HG02623 (cell line): ENCODE results near the gene PCMTD2.
"Not testable (repeated sequence)": the region's sequence is repeated elsewhere in the genome, so short reads cannot be mapped to it uniquely, and the experiment has no call there.

Experiments used
- ATAC-seq: cut with Tn5 transposase; IDR thresholded peaks from one replicate; pipeline ENCODE4 v1.9.1; 2021; ENCODE audit warnings: moderate library complexity; ENCODE audit not compliant: unreplicated experiment

The PCMTD2 gene

DNA sequence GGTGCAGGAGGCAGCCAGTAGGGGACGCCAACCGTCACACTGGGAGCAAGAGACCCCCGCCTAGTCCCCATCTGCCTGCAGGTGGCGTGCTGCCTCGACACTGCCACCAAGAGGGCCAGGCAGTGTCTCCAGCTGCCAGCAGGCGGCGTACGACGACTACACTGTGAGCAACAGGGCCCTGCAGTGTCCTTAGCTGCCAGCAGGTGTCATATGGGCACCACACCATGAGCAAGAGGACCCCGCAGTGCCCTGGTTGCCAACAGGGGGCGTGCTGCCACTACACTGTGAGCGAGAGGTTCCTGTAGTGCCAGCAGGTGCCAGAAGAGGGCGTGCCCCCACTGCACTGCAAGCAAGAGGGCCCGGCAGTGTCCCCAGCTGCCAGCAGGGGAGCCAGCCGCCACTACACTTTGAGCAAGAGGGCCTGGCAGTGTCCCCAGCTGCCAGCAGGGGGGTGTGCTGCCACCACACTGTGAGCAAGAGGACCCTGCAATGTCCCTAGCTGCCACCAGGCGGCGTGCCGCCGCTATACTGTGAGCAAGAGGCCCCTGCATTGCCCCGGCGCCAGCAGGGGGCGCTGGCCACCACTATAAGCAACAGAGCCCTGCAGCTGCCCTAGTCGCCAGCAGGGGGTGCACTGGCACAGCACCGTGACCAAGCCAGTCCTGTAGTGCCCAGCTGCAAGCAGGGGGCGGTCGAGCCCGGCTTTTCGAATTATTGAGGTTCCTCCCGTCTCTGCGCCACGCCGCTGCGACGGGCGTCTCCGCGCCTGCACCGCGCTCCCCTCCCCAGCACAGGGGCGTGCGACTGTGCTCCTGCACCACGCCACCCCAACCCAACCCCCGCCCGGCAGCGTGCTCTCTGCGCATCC, 30.3 kb downstream of the PCMTD2 start:
- ATAC-seq: peak; percentile 90

DNA sequence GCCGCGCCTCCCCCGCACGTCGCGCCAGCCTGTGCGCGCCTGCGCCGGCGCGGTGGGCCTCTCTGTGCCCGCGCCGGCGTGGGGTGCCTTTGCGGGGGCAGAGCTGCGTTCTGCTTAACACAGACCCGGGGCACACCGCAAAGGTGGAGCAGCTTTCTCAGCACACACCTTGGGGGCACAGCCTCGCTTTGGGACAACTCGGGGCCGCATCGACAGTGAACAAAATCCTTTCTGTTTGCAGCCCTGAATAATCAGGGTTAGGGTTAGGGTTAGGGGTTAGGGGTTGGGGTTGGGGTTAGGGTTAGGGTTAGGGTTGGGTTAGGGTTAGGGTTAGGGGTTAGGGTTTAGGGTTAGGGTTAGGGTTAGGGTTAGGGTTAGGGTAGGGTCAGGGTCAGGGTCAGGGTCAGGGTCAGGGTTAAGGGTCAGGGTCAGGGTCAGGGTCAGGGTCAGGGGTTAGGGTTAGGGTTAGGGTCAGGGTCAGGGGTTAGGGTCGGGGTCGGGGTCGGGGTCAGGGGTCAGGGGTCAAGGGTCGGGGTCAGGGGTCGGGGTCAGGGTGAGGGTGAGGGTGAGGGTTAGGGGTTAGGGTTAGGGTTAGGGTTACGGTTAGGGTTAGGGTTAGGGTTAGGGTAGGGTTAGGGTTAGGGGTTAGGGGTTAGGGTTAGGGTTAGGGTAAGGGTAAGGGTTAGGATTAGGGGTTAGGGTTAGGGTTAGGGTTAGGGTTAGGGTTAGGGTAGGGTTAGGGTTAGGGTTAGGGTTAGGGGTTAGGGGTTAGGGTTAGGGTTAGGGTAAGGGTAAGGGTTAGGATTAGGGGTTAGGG, 31.1 kb downstream of the PCMTD2 start:
- ATAC-seq: not testable (repeated sequence)

DNA sequence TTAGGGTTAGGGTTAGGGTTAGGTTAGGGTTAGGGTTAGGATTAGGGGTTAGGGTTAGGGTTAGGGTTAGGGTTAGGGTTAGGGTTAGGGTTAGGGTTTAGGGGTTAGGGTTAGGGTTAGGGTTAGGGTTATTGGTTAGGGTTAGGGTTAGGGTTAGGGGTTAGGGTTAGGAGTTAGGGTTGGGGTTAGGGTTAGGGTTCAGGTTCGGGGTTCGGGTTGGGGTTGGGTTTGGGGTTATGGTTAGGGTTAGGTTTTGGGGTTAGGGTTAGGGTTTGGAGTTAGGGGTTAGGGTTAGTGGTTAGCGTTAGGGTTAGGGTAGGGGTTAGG, 31.7 kb downstream of the PCMTD2 start:
- not testable (repeated sequence) for ATAC-seq

DNA sequence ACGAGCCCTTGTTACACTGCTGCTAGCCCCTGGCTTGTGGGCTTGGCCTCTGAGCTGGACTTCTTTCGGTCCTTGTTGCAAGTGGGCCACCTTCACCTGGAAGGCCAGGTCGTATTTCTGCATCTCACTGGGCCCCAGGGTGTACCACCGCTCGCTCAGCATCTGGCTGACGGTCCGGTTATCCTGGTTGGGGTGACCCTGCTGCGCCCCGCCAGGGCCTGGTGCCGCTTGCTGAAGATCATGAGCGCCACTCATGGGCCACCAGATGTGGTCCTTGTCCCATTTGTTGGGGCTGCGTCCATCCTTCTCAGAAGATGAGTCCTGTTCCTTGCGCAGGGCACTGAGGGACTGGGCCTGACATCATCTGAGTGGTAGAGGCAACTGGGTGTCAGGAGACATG, 36.6 kb downstream of the PCMTD2 start:
- ATAC-seq: not testable (repeated sequence)

DNA sequence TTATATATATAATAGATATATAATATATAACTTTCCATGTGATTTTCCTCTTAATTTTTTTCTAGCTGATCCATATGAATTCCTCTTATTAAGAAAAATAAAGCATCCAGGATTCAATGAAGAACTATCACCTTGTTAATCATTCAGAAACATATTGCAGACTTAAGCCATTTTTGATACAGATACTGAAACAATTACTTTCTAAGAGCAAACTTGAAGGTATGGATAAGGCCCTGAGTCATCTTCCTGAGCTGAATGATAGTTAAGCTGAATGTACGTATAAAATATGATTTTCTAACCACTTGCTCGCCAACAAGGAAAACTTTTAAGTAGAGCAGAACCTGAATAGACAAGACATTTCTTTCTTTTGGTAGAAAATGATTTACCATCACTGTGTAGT, 47.5 kb downstream of the PCMTD2 start:
- ATAC-seq: not testable (repeated sequence)

DNA sequence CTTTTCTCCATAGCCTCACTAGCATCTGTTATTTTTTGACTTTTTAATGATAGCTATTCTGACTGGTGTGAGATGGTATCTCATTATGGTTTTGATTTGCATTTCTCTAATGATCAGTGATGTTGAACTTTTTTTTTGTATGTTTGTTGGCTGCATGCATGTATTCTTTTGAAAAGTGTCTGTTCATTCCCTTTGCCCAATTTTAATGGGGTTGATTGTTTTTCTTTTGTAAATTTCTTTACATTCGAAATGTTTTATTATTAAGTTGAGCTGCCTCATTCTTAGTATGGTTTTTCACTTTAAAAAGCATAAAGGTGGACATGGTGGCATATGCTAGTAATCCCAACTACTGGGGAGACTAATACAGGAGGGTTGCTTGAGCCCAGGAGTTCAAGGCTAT, 58.2 kb downstream of the PCMTD2 start:
- ATAC-seq: not testable (repeated sequence)

DNA sequence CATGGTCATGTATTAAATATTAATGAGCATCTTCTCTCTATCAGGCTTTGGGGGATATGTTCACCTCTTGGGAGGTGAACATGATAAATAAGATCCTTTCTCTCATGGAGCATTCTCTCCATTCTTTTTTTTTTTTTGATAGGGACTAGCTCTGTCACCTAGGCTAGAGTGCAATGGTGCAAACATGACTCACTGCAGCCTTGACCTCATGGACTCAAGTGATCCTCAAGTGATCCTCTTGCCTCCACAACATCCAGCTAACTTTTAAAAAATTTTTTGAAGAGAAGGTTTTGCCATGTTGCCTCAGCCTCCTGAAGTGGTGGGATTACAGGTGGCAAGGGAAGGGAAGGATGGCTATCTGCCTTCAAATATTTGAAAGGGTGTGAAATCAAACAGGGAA, 59.8 kb downstream of the PCMTD2 start:
- ATAC-seq: not testable (repeated sequence)

DNA sequence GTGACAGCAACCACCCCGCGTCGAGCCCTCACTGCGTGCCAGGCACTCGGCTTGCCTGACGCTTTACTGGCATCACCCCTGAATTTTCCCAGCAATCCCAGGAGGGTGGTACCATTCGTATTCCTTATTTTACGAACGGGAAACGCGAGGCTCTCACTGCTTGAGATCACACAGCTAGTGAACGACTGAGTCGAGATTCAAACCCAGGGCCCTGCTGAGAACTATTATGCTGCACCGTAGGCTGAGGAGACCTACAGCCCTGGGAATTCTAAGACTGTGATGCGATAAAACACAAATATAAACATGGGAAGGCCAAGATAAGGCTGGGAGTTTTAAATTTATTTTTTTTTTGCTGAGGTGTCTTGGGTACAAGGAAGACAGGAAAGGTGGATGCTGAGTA, 60.3 kb downstream of the PCMTD2 start:
- not testable (repeated sequence) for ATAC-seq

DNA sequence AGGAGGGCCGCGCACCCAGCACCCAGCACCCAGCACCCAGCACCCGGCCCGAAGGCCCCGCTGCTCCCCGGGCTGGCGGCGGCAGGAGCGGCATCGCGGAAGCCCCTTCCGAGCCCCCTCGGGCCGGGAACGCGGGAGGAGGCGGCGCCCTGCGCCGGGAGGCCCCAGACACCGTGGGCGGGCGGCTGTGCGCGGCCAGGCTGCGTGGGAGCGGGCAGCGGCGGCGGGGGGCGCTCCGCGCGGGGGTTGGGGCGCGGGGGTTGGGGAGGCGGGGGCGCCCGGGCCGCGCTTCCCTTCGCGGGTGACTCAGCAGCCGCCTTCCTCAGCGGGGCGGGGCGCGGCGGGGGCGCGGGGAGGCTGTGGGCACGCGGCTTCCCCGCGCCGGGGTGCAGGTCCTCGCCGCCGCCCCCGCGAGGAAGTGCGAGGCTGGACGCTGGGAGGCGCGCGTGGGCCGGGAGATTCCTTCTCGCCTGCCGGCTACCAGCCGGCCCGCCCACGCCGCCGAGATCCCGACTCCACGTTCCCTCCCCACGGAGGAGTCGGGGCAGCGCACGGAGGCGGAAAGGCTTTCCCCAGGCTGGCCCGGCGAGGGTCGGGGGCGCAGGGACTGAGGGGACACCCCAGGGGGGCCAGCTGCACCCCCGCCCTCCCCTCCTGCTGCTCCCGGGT, 61.0 kb downstream of the PCMTD2 start:
- not testable (repeated sequence) for ATAC-seq

DNA sequence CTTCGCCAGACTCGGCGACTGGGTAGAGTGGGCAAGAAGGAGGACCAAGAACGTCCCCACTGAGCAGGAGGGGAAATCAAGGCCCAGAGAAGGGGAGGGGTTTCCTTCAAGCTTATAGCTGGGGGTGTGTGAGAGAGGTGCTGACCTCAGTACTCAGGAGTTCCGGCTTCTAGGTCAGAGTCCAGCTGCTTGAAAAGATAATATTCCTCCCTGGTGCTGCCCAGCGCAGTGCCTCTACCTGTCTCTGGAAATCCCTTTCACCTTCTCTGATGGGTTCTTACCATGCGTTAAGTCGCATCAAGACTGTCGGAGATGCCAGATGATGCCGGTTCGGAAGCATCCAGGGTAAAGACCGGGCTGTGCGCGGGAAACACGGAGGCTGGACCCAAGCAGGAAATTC, 61.8 kb downstream of the PCMTD2 start:
- ATAC-seq: not testable (repeated sequence)

DNA sequence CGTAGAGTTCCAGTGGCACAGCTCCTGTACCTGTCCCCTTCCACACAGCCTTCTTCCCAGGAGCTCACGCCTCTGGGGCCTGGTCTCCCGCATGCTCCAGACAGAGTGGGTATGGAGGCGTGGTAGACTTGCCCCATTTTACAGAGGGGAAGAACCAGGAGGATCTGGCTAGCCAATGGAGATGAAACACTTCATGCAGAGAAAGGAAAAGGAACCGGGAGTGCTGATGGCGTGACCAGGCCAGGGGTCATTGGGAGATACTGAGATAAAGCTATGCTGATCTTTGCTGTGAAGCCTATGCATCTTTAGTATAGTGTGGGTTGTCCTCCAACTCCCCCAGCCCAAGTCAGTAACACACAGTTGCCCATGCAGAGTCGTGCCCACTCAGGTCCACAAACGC, 62.5 kb downstream of the PCMTD2 start:
- ATAC-seq: not testable (repeated sequence)

DNA sequence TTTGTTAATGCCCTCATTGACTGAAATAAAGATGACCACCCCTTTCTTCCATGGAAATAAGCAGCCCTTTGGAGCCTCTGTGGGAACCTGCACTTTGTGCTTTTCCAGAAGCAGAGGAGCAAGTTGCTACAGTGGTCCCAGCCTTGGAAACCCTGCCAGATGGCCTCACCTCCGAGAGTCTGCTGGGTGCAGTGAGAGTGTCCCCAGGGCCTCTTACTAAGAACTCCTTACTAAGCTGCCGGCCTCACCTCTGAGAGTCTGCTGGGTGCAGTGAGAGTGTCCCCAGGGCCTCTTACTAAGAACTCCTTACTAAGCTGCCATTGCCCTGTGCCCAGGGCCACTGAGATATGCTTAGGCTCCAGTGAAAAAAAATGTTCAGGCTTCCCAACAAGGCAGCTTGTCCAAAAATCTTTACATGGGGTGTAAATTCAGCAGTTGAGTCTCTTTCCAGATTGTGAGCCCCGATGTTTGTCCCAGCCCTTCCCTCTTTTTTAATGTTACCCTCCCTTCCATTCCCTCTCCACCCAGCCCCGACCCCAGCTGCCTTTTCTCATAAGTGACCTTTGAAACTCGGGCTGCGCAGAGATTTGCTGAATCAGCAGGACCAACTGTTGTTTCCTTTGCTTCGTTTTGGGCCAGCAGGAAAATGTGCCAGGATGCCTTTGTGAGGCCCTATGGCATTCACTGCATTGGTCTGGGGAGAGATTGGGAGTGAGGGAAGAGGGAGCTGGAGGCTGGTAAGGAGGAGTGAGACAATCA, 66.7 kb downstream of the PCMTD2 start:
- not testable (repeated sequence) for ATAC-seq
